T follicular helper cell (primary cell): Measurements from ENCODE around the gene PEPD.
"Not testable (repeated sequence)": the region's sequence is repeated elsewhere in the genome, so short reads cannot be mapped to it uniquely, and the experiment has no call there.

ENCODE experiments used
- DNase-seq: peaks from one replicate; pipeline ENCODE4 v3.0.0-alpha.2; 2020; ENCODE audit warnings: low read depth

The PEPD gene

GRCh38 chr19:33497131-33497777 lies 24.3 kb downstream of the PEPD start:
- DNase-seq: no peak

GRCh38 chr19:33496038-33496895 lies 25.3 kb downstream of the PEPD start:
- no peak for DNase-seq

GRCh38 chr19:33493401-33494275 lies 28.0 kb downstream of the PEPD start:
- no peak for DNase-seq

GRCh38 chr19:33492951-33493350 lies 28.6 kb downstream of the PEPD start:
- DNase-seq: no peak

- no peak for DNase-seq
These were observed 29.5 kb downstream of the PEPD start for GRCh38 chr19:33492090-33492489.

- DNase-seq: not testable (repeated sequence)
These were observed 31.0 kb downstream of the PEPD start for GRCh38 chr19:33490596-33490995.

- DNase-seq: no peak
These were observed 31.5 kb downstream of the PEPD start for GRCh38 chr19:33490041-33490451.

- no peak for DNase-seq
These were observed 32.8 kb downstream of the PEPD start for GRCh38 chr19:33488826-33489225.

- DNase-seq: no peak
These were observed 33.4 kb downstream of the PEPD start for GRCh38 chr19:33487901-33488800.

- DNase-seq: no peak
These were observed 34.4 kb downstream of the PEPD start for GRCh38 chr19:33486936-33487811.

GRCh38 chr19:33486407-33486806 lies 35.2 kb downstream of the PEPD start:
- DNase-seq: no peak

GRCh38 chr19:33484226-33484774 lies 37.3 kb downstream of the PEPD start:
- DNase-seq: no peak

GRCh38 chr19:33482476-33482875 lies 39.1 kb downstream of the PEPD start:
- DNase-seq: no peak

GRCh38 chr19:33481863-33482262 lies 39.7 kb downstream of the PEPD start:
- DNase-seq: no peak

- DNase-seq: not testable (repeated sequence)
These were observed 42.0 kb downstream of the PEPD start for GRCh38 chr19:33479570-33479969.

GRCh38 chr19:33477781-33478180 lies 43.8 kb downstream of the PEPD start:
- DNase-seq: no peak

GRCh38 chr19:33476151-33476707 lies 45.4 kb downstream of the PEPD start:
- no peak for DNase-seq

- no peak for DNase-seq
These were observed 47.8 kb downstream of the PEPD start for GRCh38 chr19:33473653-33474305.
